HUES48 (cell line): ENCODE results near the gene ACADM.
"Not testable (repeated sequence)": the region's sequence is repeated elsewhere in the genome, so short reads cannot be mapped to it uniquely, and the experiment has no call there.

Source experiments
- H3K27ac ChIP-seq: one replicate; pipeline ENCODE4 v1.7.0; 2013; ENCODE audit warnings: low read depth, low read length, inconsistent platforms
- H3K27me3 ChIP-seq: 2 replicates; pipeline ENCODE4 v1.6.1; 2013; ENCODE audit warnings: mild to moderate bottlenecking, low read length; ENCODE audit not compliant: control insufficient read depth, insufficient read depth
- H3K36me3 ChIP-seq: 2 replicates; pipeline ENCODE4 v1.6.1; 2013; ENCODE audit warnings: low read length; ENCODE audit not compliant: control insufficient read depth, insufficient read depth
- H3K4me1 ChIP-seq: 2 replicates; pipeline ENCODE4 v1.6.1; 2013; ENCODE audit warnings: mild to moderate bottlenecking, low read length; ENCODE audit not compliant: control insufficient read depth, insufficient read depth
- H3K4me3 ChIP-seq: 2 replicates; pipeline ENCODE4 v1.5.1; 2013; ENCODE audit warnings: mild to moderate bottlenecking, low read depth, low read length
- H3K9ac ChIP-seq: 2 replicates; pipeline ENCODE4 v1.6.1; 2013; ENCODE audit warnings: mild to moderate bottlenecking, low read depth, low read length, moderate library complexity
- H3K9me3 ChIP-seq: 2 replicates; pipeline ENCODE4 v1.6.1; 2013; ENCODE audit warnings: low read length; ENCODE audit not compliant: control insufficient read depth, insufficient read depth

Gene ACADM

GRCh38 chr1:75724472-75725022 lies at the start of gene ACADM:
Gene ACADM, plus strand, starts transcription at chr1:75724709. Its CDS starts 79 bp downstream, at chr1:75724788.
- H3K4me1 ChIP-seq = peaks cover 31% of the 10 kb centered on the region
- no peaks in the 10 kb centered on the region for H3K9me3 ChIP-seq
- H3K36me3 ChIP-seq = 0 out of 2 replicates have a peak, but pooled peaks cover 3% of the 10 kb centered on the region
- peak within 1 kb of the TSS; percentile 78 for H3K4me3 ChIP-seq
- peak within 1 kb of the TSS; percentile 78 for H3K9ac ChIP-seq
- H3K27me3 ChIP-seq = no peaks in the 10 kb centered on the region
- peak within 1 kb of the TSS; percentile 95 for H3K27ac ChIP-seq

GRCh38 chr1:75677443-75677842 lies 47.1 kb upstream of the ACADM start:
- peak overlapping the region; percentile 47 for H3K4me3 ChIP-seq
- H3K4me1 ChIP-seq = peaks cover 8% of the 10 kb centered on the region
- no peak overlapping the region for H3K9ac ChIP-seq
- no peaks in the 10 kb centered on the region for H3K36me3 ChIP-seq
- H3K27me3 ChIP-seq = no peaks in the 10 kb centered on the region
- no peak overlapping the region for H3K27ac ChIP-seq
- no peaks in the 10 kb centered on the region for H3K9me3 ChIP-seq

- H3K36me3 ChIP-seq, H3K4me1 ChIP-seq, H3K9ac ChIP-seq, H3K9me3 ChIP-seq, H3K27ac ChIP-seq, H3K27me3 ChIP-seq: not testable (repeated sequence)
- H3K4me3 ChIP-seq = peak overlapping the region; percentile 47
These were observed 46.5 kb upstream of the ACADM start for GRCh38 chr1:75677964-75678363.

GRCh38 chr1:75690547-75690946 lies 34.0 kb upstream of the ACADM start:
- Histone ChIP-seq H3K27ac (no peak overlapping the region), H3K27me3 (no peaks in the 10 kb centered on the region), H3K36me3 (no peaks in the 10 kb centered on the region), H3K9me3 (no peaks in the 10 kb centered on the region), H3K4me1 (no peaks in the 10 kb centered on the region), H3K9ac (no peak overlapping the region), H3K4me3 (no peak overlapping the region)

GRCh38 chr1:75693551-75693950 lies 31.0 kb upstream of the ACADM start:
- no peak overlapping the region for H3K4me3 ChIP-seq
- no peak overlapping the region for H3K9ac ChIP-seq
- no peaks in the 10 kb centered on the region for H3K4me1 ChIP-seq
- H3K27ac ChIP-seq = no peak overlapping the region
- H3K36me3 ChIP-seq = no peaks in the 10 kb centered on the region
- no peaks in the 10 kb centered on the region for H3K9me3 ChIP-seq
- no peaks in the 10 kb centered on the region for H3K27me3 ChIP-seq

- no peaks in the 10 kb centered on the region for H3K9me3 ChIP-seq
- no peak overlapping the region for H3K9ac ChIP-seq
- H3K27ac ChIP-seq = no peak overlapping the region
- no peaks in the 10 kb centered on the region for H3K27me3 ChIP-seq
- no peaks in the 10 kb centered on the region for H3K4me1 ChIP-seq
- H3K36me3 ChIP-seq = no peaks in the 10 kb centered on the region
- no peak overlapping the region for H3K4me3 ChIP-seq
These were observed 28.5 kb upstream of the ACADM start for GRCh38 chr1:75696000-75696399.

GRCh38 chr1:75707191-75707590 lies 17.3 kb upstream of the ACADM start:
- Histone ChIP-seq H3K36me3 (no peaks in the 10 kb centered on the region), H3K4me1 (no peaks in the 10 kb centered on the region), H3K4me3 (no peak overlapping the region), H3K9ac (no peak overlapping the region), H3K27me3 (no peaks in the 10 kb centered on the region), H3K27ac (no peak overlapping the region), H3K9me3 (no peaks in the 10 kb centered on the region)

- Histone ChIP-seq H3K36me3 (no peaks in the 10 kb centered on the region), H3K4me1 (no peaks in the 10 kb centered on the region), H3K9ac (no peak overlapping the region), H3K9me3 (no peaks in the 10 kb centered on the region), H3K27ac (no peak overlapping the region), H3K4me3 (no peak overlapping the region), H3K27me3 (no peaks in the 10 kb centered on the region)
These were observed 15.6 kb upstream of the ACADM start for GRCh38 chr1:75708910-75709309.

- no peak overlapping the region for H3K4me3 ChIP-seq
- H3K9ac ChIP-seq = no peak overlapping the region
- no peaks in the 10 kb centered on the region for H3K27me3 ChIP-seq
- no peaks in the 10 kb centered on the region for H3K4me1 ChIP-seq
- no peaks in the 10 kb centered on the region for H3K9me3 ChIP-seq
- H3K36me3 ChIP-seq = no peaks in the 10 kb centered on the region
- H3K27ac ChIP-seq = no peak overlapping the region
These were observed 13.7 kb upstream of the ACADM start for GRCh38 chr1:75710832-75711231.

GRCh38 chr1:75711846-75712245 lies 12.7 kb upstream of the ACADM start:
- H3K9ac ChIP-seq = no peak overlapping the region
- no peak overlapping the region for H3K4me3 ChIP-seq
- H3K9me3 ChIP-seq = no peaks in the 10 kb centered on the region
- H3K27me3 ChIP-seq = no peaks in the 10 kb centered on the region
- no peaks in the 10 kb centered on the region for H3K4me1 ChIP-seq
- no peak overlapping the region for H3K27ac ChIP-seq
- H3K36me3 ChIP-seq = no peaks in the 10 kb centered on the region

- H3K36me3 ChIP-seq = no peaks in the 10 kb centered on the region
- H3K4me1 ChIP-seq = no peaks in the 10 kb centered on the region
- no peak overlapping the region for H3K27ac ChIP-seq
- H3K27me3 ChIP-seq = no peaks in the 10 kb centered on the region
- no peaks in the 10 kb centered on the region for H3K9me3 ChIP-seq
- no peak overlapping the region for H3K9ac ChIP-seq
- H3K4me3 ChIP-seq = no peak overlapping the region
These were observed 12.2 kb upstream of the ACADM start for GRCh38 chr1:75712306-75712705.

- H3K9me3 ChIP-seq = no peaks in the 10 kb centered on the region
- no peak overlapping the region for H3K9ac ChIP-seq
- H3K4me1 ChIP-seq = peaks cover 18% of the 10 kb centered on the region
- no peaks in the 10 kb centered on the region for H3K36me3 ChIP-seq
- H3K4me3 ChIP-seq = no peak overlapping the region
- H3K27ac ChIP-seq = peak overlapping the region; percentile 74
- no peaks in the 10 kb centered on the region for H3K27me3 ChIP-seq
These were observed 4.7 kb upstream of the ACADM start for GRCh38 chr1:75719810-75720209.
